GM12878 (cell line): ENCODE results near the gene UNC13A. TPM values are rescaled to one million over a fixed set of nuclear protein-coding genes. Genes with fewer than 3 reads are reported as not detected.

Experiments used
- ATAC-seq: fragments of 200-7000 bp; cut with Tn5 transposase; 3 replicates; pipeline ENCODE4 v1.9.1; 2020; ENCODE audit warnings: mild to moderate bottlenecking, moderate library complexity
- BruUV-seq: library from RNA; stranded (reverse); fragments of 400-500 nt; replicated peaks from 2 replicates; lab custom pipeline; 2021; lab: Mats Ljungman, UMichigan
- CTCF ChIA-PET: fragments of 300-600 bp; sonication (Branson Sonifier 250); formaldehyde crosslinking; extraction: SDS; loops from one replicate; lab custom pipeline; 2021; ENCODE audit warnings: inconsistent platforms; lab: Yijun Ruan, JAX
- POLR2A ChIA-PET: fragments of 350-600 bp; formaldehyde crosslinking; extraction: SDS; loops from one replicate; lab custom pipeline; 2021; ENCODE audit warnings: inconsistent platforms; lab: Charles Lee
- RAD21 ChIA-PET: fragments of 300-600 bp; sonication (Branson Sonifier 250); formaldehyde crosslinking; loops from one replicate; lab custom pipeline; 2023; ENCODE audit warnings: antibody characterized with exemption; ENCODE audit not compliant: unreplicated experiment; lab: Charles Lee
- SMC1A ChIA-PET: fragments of 300-600 bp; sonication (Branson Sonifier 250); formaldehyde crosslinking; loops from one replicate; lab custom pipeline; 2023; ENCODE audit not compliant: unreplicated experiment, uncharacterized antibody; lab: Charles Lee
- DNase-seq: peaks from one replicate; pipeline ENCODE4 v3.0.0-alpha.2; 2011; ENCODE audit warnings: low read depth, low spot score
- FAIRE-seq: peaks from 3 replicates; lab custom pipeline; 2011; peaks lifted over from hg19 to GRCh38; lab: Jason Lieb, UNC
- H2AFZ ChIP-seq: 2 replicates; pipeline ENCODE4 v1.6.0; 2011; ENCODE audit warnings: low read depth, low read length, control low read depth; ENCODE audit not compliant: control insufficient read depth
- H3K27ac ChIP-seq: 2 replicates; pipeline ENCODE4 v1.5.1; 2011; ENCODE audit warnings: control low read depth; ENCODE audit not compliant: control insufficient read depth, insufficient read depth
- H3K27me3 ChIP-seq, 2 experiments: replicated peaks in 1 of 2; 2 replicates each; pipeline versions ENCODE4 v1.6.0 to v1.6.1; 2011; ENCODE audit warnings: low read length in 1 of 2; ENCODE audit not compliant: control insufficient read depth in 2 of 2, insufficient read depth in 2 of 2
- H3K36me3 ChIP-seq, 2 experiments: 2 replicates each; pipeline ENCODE4 v1.5.1; 2011; ENCODE audit warnings: low read length in 1 of 2; ENCODE audit not compliant: control insufficient read depth in 2 of 2, insufficient read depth in 2 of 2
- H3K4me1 ChIP-seq: 2 replicates; pipeline ENCODE4 v1.6.1; 2011; ENCODE audit warnings: mild to moderate bottlenecking, low read length, moderate library complexity, mixed read lengths; ENCODE audit not compliant: control insufficient read depth, insufficient read depth
- H3K4me2 ChIP-seq: 2 replicates; pipeline ENCODE4 v1.6.0; 2011; ENCODE audit warnings: control low read depth; ENCODE audit not compliant: control insufficient read depth, insufficient read depth
- H3K4me3 ChIP-seq: fragments of 200-600 bp; sonication (generic); 2 replicates; pipeline ENCODE4 v1.5.1; 2016
- H3K79me2 ChIP-seq: 2 replicates; pipeline ENCODE4 v1.6.0; 2011; ENCODE audit warnings: low read length; ENCODE audit not compliant: control insufficient read depth, insufficient read depth
- H3K9ac ChIP-seq: 2 replicates; pipeline ENCODE4 v1.8.0; 2011; ENCODE audit warnings: low read length, control low read depth, mixed read lengths; ENCODE audit not compliant: control insufficient read depth, insufficient read depth
- H3K9me3 ChIP-seq: replicated peaks from 3 replicates; pipeline ENCODE4 v1.5.1; 2011; ENCODE audit warnings: mild to moderate bottlenecking, low read length; ENCODE audit not compliant: control insufficient read depth, insufficient read depth
- H4K20me1 ChIP-seq: 2 replicates; pipeline ENCODE4 v1.6.0; 2011; ENCODE audit not compliant: control insufficient read depth, insufficient read depth
- EP300 ChIP-seq, 2 experiments: fragments of 150-350 bp in 1 of 2; IDR thresholded peaks; 2 replicates each; pipeline ENCODE4 v1.6.1; 2011 to 2012; ENCODE audit warnings: low read depth in 2 of 2, low read length in 2 of 2, borderline replicate concordance in 1 of 2, improper control_type of control experiment in 1 of 2, inconsistent platforms in 1 of 2; ENCODE audit not compliant: control insufficient read depth in 1 of 2
- POLR2A ChIP-seq: IDR thresholded peaks from 2 replicates; pipeline ENCODE4 v1.6.1; 2011; ENCODE audit warnings: low read depth, mild to moderate bottlenecking, low read length
- TCF3 ChIP-seq: IDR thresholded peaks from 2 replicates; pipeline ENCODE4 v1.6.1; 2012; ENCODE audit warnings: low read depth, mild to moderate bottlenecking, low read length, borderline replicate concordance; ENCODE audit not compliant: insufficient read depth
- WGBS: methylation state at CpG from one replicate; pipeline ENCODE4 v1.1.6; 2016; ENCODE audit warnings: low lambda C conversion rate; ENCODE audit not compliant: insufficient replicate concordance, insufficient coverage; ENCODE audit errors: missing lambda C conversion rate; 5-methylcytosine and 5-hydroxymethylcytosine counted together
- in situ Hi-C: fragments of 300-500 bp; cut with MboI; formaldehyde crosslinking; loops from 9 replicates; pipeline ENCODE4 v1.14.3; 2018; ENCODE audit warnings: mixed read lengths
- intact Hi-C: fragments of 100-400 bp; cut with micrococcal nuclease; formaldehyde crosslinking; loops from one replicate; pipeline ENCODE4 v1.14.2; 2022; ENCODE audit not compliant: unreplicated experiment
- polyA plus RNA-seq, 11 experiments: library from polyadenylated mRNA; depleted of rRNA in 4 of 11; unstranded in 6 of 11; stranded (reverse) in 5 of 11; fragments of >200 nt; fragmentation: Nextera tagmentation in 4 of 11; fragmentation: Illumina TruSeq in 1 of 11; extraction: Ambion mirVana in 4 of 11; extraction: Trizol in 1 of 11; gene quantifications; 1 replicate in 1 of 11; 2 replicates in 10 of 11; pipeline versions ENCODE4 v1.2.1 to v1.2.3, GENCODE V29; 2011 to 2016; ENCODE audit warnings: inconsistent platforms in 2 of 11, missing spikeins in 2 of 11, low read depth in 1 of 11
- total RNA-seq, 4 experiments: library from RNA; depleted of rRNA in 3 of 4; stranded (reverse); fragments of >200 nt in 3 of 4; fragmentation: Illumina TruSeq in 1 of 4; extraction: Trizol in 1 of 4; gene quantifications; 2 replicates each; pipeline versions ENCODE4 v1.2.1 to v1.2.3, GENCODE V29; 2013 to 2021

The UNC13A gene
- total and polyA plus RNA-seq, 10 of the 15 experiments (the other 5 are each of a cell fraction or from before 2014, with no cell fraction given): under 0.01 to 0.23 (median 0.13) TPM; not detected in 1

DNA sequence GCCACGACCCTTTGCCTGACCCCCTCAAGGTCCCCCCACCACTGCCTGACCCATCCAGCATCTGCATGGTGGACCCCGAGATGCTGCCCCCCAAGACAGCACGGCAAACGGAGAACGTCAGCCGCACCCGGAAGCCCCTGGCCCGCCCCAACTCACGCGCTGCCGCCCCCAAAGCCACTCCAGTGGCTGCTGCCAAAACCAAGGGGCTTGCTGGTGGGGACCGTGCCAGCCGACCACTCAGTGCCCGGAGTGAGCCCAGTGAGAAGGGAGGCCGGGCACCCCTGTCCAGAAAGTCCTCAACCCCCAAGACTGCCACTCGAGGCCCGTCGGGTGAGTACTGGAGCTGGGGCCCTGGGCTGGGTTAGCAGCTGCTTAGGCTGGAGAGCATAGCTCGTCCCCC, 39.7 kb upstream of the UNC13A start:
- Histone ChIP-seq H3K36me3 (peaks cover 12 to 32% of the 10 kb centered on the region in 2 experiments; a peak in 3 of 4 replicates), H3K79me2 (peaks cover 2% of the 10 kb centered on the region), H3K27ac (no peak overlapping the region), H3K9me3 (no peaks in the 10 kb centered on the region; the same call in 2 of the 3 replicates)
- CTCF ChIA-PET: interaction anchor here (0.9 to 1.4 kb wide), 3 partner anchors 37 to 56 kb away, joined by 3 to 5 read pairs (median 5); no protein-coding TSS in a partner anchor
- 96% methylated on average over 19 of the region's 19 CpGs for WGBS
- no peak for TF ChIP-seq EP300 (IDR thresholded peaks at IDR 0.05; ENCODE audit: borderline replicate concordance in 1 of 2, control insufficient read depth in 1 of 2, low read depth in 2 of 2, low read length in 2 of 2)
- TF ChIP-seq, all 136 proteins: peak for 0
- intact Hi-C loops (no loop called here), in situ Hi-C loops (no loop called here)
- DNase-seq: no peak
- Histone ChIP-seq H3K27me3 (no peaks in the 10 kb centered on the region), H3K9ac (no peak overlapping the region), H3K4me1 (no peaks in the 10 kb centered on the region), H3K4me2 (no peak overlapping the region), H3K4me3 (no peak overlapping the region), H2AFZ (no peak overlapping the region), H4K20me1 (0 out of 2 replicates have a peak, but pooled peaks cover 2% of the 10 kb centered on the region)
- SMC1A ChIA-PET: interaction anchor here (0.8 to 1.9 kb wide), 2 partner anchors 27 to 49 kb away, joined by 3 to 5 read pairs; no protein-coding TSS in a partner anchor
- ATAC-seq: no peak
- no TSS peak for BruUV-seq
- FAIRE-seq: no peak
- POLR2A ChIA-PET: no interaction called here
- RAD21 ChIA-PET: interaction anchor here (1.3 kb wide), 1 partner anchor 27 kb away, joined by 4 read pairs; no protein-coding TSS in a partner anchor

DNA sequence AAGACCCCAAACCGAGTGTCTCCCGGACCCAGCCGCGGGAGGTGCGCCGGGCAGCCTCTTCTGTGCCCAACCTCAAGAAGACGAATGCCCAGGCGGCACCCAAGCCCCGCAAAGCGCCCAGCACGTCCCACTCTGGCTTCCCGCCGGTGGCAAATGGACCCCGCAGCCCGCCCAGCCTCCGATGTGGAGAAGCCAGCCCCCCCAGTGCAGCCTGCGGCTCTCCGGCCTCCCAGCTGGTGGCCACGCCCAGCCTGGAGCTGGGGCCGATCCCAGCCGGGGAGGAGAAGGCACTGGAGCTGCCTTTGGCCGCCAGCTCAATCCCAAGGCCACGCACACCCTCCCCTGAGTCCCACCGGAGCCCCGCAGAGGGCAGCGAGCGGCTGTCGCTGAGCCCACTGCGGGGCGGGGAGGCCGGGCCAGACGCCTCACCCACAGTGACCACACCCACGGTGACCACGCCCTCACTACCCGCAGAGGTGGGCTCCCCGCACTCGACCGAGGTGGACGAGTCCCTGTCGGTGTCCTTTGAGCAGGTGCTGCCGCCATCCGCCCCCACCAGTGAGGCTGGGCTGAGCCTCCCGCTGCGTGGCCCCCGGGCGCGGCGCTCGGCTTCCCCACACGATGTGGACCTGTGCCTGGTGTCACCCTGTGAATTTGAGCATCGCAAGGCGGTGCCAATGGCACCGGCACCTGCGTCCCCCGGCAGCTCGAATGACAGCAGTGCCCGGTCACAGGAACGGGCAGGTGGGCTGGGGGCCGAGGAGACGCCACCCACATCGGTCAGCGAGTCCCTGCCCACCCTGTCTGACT, 39.0 kb upstream of the UNC13A start:
- WGBS: 95% methylated on average over 49 of the region's 62 CpGs
- Histone ChIP-seq H3K79me2 (peaks cover 2% of the 10 kb centered on the region), H3K36me3 (peaks cover 12 to 32% of the 10 kb centered on the region in 2 experiments; a peak in 3 of 4 replicates), H4K20me1 (0 out of 2 replicates have a peak, but pooled peaks cover 2% of the 10 kb centered on the region), H3K4me1 (peaks cover 2% of the 10 kb centered on the region), H3K4me3 (no peak overlapping the region), H2AFZ (no peak overlapping the region), H3K9ac (no peak overlapping the region), H3K27ac (no peak overlapping the region), H3K9me3 (no peaks in the 10 kb centered on the region; the same call in 2 of the 3 replicates), H3K27me3 (no peaks in the 10 kb centered on the region), H3K4me2 (no peak overlapping the region)
- FAIRE-seq: no peak
- no TSS peak for BruUV-seq
- ChIA-PET RAD21 (interaction anchor here (1.3 kb wide), 1 partner anchor 27 kb away, joined by 4 read pairs; no protein-coding TSS in a partner anchor), CTCF (interaction anchor here (1.7 kb wide), 1 partner anchor 28 kb away, joined by 4 read pairs; no protein-coding TSS in a partner anchor), SMC1A (interaction anchor here (0.8 to 1.9 kb wide), 2 partner anchors 28 to 49 kb away, joined by 3 to 5 read pairs; no protein-coding TSS in a partner anchor), POLR2A (no interaction called here)
- ATAC-seq: no peak
- intact Hi-C loops (no loop called here), in situ Hi-C loops (no loop called here)
- TF ChIP-seq TCF3 (no peak), POLR2A (peak; percentile 42)
- no peak for DNase-seq
